ENCODE measurements around the gene MATCAP1. TPM values are rescaled to one million over a fixed set of nuclear protein-coding genes. Genes with fewer than 3 reads are reported as not detected.
A peak's percentile ranks its signal among the peaks of the same experiment; 100 is the strongest.

The MATCAP1 gene
- total and polyA plus RNA-seq, 2 of the 13 experiments (the other 11 are each of a cell fraction or from before 2014, with no cell fraction given) = 11.2 to 24.5 TPM

DNA sequence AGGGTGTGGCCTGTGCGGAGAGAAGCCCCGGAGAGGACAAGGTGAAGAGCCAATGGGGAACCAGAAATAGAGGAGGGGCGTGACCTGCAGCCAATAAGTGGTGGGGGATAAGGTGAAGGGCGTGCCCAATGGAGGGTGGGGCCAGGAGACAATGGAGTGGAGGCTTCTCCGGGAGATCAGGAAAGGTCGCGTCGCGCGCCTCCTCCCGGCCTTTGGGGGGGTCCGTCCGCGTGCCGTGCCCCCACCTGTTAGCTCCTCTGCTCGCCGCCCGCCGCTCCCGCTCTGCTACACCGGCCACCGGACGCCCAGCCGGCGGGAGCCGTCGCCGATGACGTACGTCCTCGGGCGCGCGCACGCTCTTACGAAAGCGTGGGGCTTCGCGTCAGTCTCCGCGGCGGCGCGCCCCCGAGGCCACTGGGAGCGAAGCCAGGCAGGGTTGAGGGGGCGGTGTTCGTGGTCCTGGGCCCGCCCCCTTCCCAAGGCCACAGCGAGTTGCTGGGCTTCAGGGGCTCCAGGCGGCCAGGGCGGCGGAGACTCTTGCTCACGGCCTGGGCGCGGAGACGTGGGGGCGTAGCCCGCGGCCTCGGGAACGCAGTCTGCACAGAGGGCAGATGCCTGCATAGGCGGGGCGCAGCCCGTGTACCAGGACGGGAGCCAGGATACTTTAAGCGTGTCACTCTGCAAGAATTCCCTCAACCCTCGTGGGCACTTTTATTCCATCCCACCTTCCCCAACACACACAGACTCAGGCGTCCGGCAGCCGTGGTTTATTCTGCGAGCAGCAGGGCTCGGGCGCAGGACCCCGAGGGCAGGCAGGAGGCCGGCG lies at the start of gene MATCAP1 (continued):
- no peak for TF ChIP-seq ZBTB10 (CRISPR knock-in tag; IDR thresholded peaks at IDR 0.05; ENCODE audit: borderline replicate concordance)
- TF ChIP-seq, protein P1, sequence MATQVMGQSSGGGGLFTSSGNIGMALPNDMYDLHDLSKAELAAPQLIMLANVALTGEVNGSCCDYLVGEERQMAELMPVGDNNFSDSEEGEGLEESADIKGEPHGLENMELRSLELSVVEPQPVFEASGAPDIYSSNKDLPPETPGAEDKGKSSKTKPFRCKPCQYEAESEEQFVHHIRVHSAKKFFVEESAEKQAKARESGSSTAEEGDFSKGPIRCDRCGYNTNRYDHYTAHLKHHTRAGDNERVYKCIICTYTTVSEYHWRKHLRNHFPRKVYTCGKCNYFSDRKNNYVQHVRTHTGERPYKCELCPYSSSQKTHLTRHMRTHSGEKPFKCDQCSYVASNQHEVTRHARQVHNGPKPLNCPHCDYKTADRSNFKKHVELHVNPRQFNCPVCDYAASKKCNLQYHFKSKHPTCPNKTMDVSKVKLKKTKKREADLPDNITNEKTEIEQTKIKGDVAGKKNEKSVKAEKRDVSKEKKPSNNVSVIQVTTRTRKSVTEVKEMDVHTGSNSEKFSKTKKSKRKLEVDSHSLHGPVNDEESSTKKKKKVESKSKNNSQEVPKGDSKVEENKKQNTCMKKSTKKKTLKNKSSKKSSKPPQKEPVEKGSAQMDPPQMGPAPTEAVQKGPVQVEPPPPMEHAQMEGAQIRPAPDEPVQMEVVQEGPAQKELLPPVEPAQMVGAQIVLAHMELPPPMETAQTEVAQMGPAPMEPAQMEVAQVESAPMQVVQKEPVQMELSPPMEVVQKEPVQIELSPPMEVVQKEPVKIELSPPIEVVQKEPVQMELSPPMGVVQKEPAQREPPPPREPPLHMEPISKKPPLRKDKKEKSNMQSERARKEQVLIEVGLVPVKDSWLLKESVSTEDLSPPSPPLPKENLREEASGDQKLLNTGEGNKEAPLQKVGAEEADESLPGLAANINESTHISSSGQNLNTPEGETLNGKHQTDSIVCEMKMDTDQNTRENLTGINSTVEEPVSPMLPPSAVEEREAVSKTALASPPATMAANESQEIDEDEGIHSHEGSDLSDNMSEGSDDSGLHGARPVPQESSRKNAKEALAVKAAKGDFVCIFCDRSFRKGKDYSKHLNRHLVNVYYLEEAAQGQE (IDR thresholded peaks at IDR 0.05; ENCODE audit: borderline replicate concordance in 1 of 2, low read depth in 1 of 2, low read length in 2 of 2) = peak in 1 of 2 experiments; percentile 64; a peak in 1 of 4 replicates
- TF ChIP-seq, protein P2, sequence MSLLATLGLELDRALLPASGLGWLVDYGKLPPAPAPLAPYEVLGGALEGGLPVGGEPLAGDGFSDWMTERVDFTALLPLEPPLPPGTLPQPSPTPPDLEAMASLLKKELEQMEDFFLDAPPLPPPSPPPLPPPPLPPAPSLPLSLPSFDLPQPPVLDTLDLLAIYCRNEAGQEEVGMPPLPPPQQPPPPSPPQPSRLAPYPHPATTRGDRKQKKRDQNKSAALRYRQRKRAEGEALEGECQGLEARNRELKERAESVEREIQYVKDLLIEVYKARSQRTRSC (CRISPR knock-in tag; IDR thresholded peaks at IDR 0.05; ENCODE audit: low read depth) = peak; percentile 69; the same call in 1 of the 2 replicates
- no peak for TF ChIP-seq ZFP37 (CRISPR knock-in tag; IDR thresholded peaks at IDR 0.05; ENCODE audit: borderline replicate concordance)
- peak; percentile 10; the same call in 1 of the 2 replicates for TF ChIP-seq CBX5 (CRISPR knock-in tag; IDR thresholded peaks at IDR 0.05; ENCODE audit: borderline replicate concordance)
- TF ChIP-seq ZNF816 (CRISPR knock-in tag; IDR thresholded peaks at IDR 0.05; ENCODE audit: borderline replicate concordance) = no peak
- TF ChIP-seq ZNF644 (CRISPR knock-in tag; IDR thresholded peaks at IDR 0.05; ENCODE audit: low read depth) = no peak
- no peak for TF ChIP-seq NFIC (IDR thresholded peaks at IDR 0.05; ENCODE audit: low read length)
- TF ChIP-seq, protein P3, sequence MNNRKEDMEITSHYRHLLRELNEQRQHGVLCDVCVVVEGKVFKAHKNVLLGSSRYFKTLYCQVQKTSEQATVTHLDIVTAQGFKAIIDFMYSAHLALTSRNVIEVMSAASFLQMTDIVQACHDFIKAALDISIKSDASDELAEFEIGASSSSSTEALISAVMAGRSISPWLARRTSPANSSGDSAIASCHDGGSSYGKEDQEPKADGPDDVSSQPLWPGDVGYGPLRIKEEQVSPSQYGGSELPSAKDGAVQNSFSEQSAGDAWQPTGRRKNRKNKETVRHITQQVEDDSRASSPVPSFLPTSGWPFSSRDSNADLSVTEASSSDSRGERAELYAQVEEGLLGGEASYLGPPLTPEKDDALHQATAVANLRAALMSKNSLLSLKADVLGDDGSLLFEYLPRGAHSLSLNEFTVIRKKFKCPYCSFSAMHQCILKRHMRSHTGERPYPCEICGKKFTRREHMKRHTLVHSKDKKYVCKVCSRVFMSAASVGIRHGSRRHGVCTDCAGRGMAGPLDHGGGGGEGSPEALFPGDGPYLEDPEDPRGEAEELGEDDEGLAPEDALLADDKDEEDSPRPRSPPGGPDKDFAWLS (CRISPR knock-in tag; IDR thresholded peaks at IDR 0.05; ENCODE audit: borderline replicate concordance) = no peak
- peak; percentile 94 for TF ChIP-seq SAP130 (CRISPR knock-in tag; IDR thresholded peaks at IDR 0.05; ENCODE audit: low read depth)

All from HepG2 (cell line).